DOHH2 (cell line): Measurements from ENCODE around the gene WWOX.

Experiments
- CTCF ChIP-seq: fragments of 200-600 bp; sonication (generic); IDR thresholded peaks from one replicate; pipeline ENCODE4 v1.5.1; 2014; ENCODE audit warnings: antibody characterized with exemption, mild to moderate bottlenecking, low read depth, low read length; ENCODE audit not compliant: poor library complexity, severe bottlenecking
- EZH2phosphoT487 ChIP-seq: fragments of 200-600 bp; sonication (generic); IDR thresholded peaks from 2 replicates; pipeline ENCODE4 v1.6.1; 2017; ENCODE audit warnings: borderline replicate concordance, mild to moderate bottlenecking, antibody characterized with exemption, low read length, moderate library complexity, mixed read lengths

GRCh38 chr16:78675951-78676792 lies 576.7 kb downstream of the WWOX start:
- TF ChIP-seq CTCF (no peak), EZH2phosphoT487 (no peak)
